Thymus (tissue), 11 donors: ENCODE results near the gene UPF1. TPM values are rescaled to one million over a fixed set of nuclear protein-coding genes. Genes with fewer than 3 reads are reported as not detected.
A peak's percentile ranks its signal among the peaks of the same experiment; 100 is the strongest.

ENCODE experiments used
- DNase-seq, 9 donors: peaks; one replicate each; pipeline ENCODE4 v3.0.0-alpha.2; 2013; ENCODE audit warnings: low spot score in 9 of 9, low read depth in 6 of 9, missing footprints in 1 of 9
- H3K27ac ChIP-seq, 2 donors: one replicate each; pipeline ENCODE4 v1.5.1; 2013; ENCODE audit warnings: control low read depth in 1 of 2, low read depth in 1 of 2, low read length in 1 of 2, mild to moderate bottlenecking in 1 of 2, moderate library complexity in 1 of 2
- H3K27me3 ChIP-seq, 2 donors: one replicate each; pipeline ENCODE4 v1.5.1; 2013; ENCODE audit warnings: low read length in 1 of 2; ENCODE audit not compliant: control insufficient read depth in 2 of 2, insufficient read depth in 1 of 2
- H3K36me3 ChIP-seq, 2 donors: one replicate each; pipeline ENCODE4 v1.5.1; 2013; ENCODE audit warnings: low read length in 1 of 2, mild to moderate bottlenecking in 1 of 2, moderate library complexity in 1 of 2; ENCODE audit not compliant: control insufficient read depth in 2 of 2, insufficient read depth in 2 of 2
- H3K4me1 ChIP-seq, 2 donors: one replicate each; pipeline ENCODE4 v1.5.1; 2013; ENCODE audit warnings: low read length in 2 of 2; ENCODE audit not compliant: control insufficient read depth in 2 of 2, insufficient read depth in 2 of 2
- H3K4me3 ChIP-seq, 2 donors: one replicate each; pipeline ENCODE4 v1.5.1; 2013; ENCODE audit warnings: low read length in 2 of 2, control low read depth in 1 of 2, mild to moderate bottlenecking in 1 of 2
- H3K9me3 ChIP-seq, 2 donors: one replicate each; pipeline ENCODE4 v1.5.1; 2013; ENCODE audit warnings: low read length in 1 of 2, mild to moderate bottlenecking in 1 of 2; ENCODE audit not compliant: control insufficient read depth in 2 of 2, insufficient read depth in 1 of 2
- WGBS: extraction: QIAGEN DNeasy Blood & Tissue Kit; methylation state at CpG from one replicate; pipeline ENCODE4 v1.1.7; 2013; 5-methylcytosine and 5-hydroxymethylcytosine counted together
- polyA plus RNA-seq: library from polyadenylated mRNA; stranded (reverse); fragments of 200-250 nt; gene quantifications from one replicate; pipeline ENCODE4 v1.2.3, GENCODE V29; 2013
- total RNA-seq: library from RNA; stranded (reverse); fragments of 120-200 nt; gene quantifications from one replicate; pipeline ENCODE4 v1.2.4, GENCODE V29; 2013
- donor health status: healthy.

The UPF1 gene
- total and polyA plus RNA-seq, 2 donors = 25.4 to 61.0 TPM

DNA sequence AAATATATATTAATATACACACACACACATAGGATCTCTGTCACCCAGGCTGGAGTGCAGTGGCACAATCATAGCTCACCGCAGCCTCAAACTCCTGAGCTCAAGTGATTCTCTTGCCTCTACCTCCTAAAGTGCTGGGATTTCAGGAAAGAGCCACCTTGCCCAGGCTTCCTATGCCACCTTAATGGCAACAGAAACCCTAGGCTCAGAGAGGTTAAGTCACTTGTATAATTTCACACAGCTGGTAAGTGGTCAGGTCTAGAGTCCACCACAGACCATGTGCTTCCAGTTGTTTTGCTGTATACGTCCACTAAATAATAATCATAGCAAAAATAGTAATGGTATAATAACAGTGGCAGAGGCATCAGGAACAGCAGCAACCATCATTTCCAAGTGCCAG lies 1.3 kb upstream of the UPF1 start:
- H3K9me3 ChIP-seq = peaks cover 1 to 10% of the 10 kb centered on the region in 2 donors
- no peak overlapping the region for H3K27ac ChIP-seq
- H3K4me1 ChIP-seq = peaks cover 11 to 15% of the 10 kb centered on the region in 2 donors
- 98% methylated on average over 2 of the region's 2 CpGs for WGBS
- H3K36me3 ChIP-seq = peaks cover 6 to 20% of the 10 kb centered on the region in 2 donors
- DNase-seq = no peak
- no peak overlapping the region for H3K4me3 ChIP-seq
- peaks cover 0 to 6% of the 10 kb centered on the region in 2 donors for H3K27me3 ChIP-seq

DNA sequence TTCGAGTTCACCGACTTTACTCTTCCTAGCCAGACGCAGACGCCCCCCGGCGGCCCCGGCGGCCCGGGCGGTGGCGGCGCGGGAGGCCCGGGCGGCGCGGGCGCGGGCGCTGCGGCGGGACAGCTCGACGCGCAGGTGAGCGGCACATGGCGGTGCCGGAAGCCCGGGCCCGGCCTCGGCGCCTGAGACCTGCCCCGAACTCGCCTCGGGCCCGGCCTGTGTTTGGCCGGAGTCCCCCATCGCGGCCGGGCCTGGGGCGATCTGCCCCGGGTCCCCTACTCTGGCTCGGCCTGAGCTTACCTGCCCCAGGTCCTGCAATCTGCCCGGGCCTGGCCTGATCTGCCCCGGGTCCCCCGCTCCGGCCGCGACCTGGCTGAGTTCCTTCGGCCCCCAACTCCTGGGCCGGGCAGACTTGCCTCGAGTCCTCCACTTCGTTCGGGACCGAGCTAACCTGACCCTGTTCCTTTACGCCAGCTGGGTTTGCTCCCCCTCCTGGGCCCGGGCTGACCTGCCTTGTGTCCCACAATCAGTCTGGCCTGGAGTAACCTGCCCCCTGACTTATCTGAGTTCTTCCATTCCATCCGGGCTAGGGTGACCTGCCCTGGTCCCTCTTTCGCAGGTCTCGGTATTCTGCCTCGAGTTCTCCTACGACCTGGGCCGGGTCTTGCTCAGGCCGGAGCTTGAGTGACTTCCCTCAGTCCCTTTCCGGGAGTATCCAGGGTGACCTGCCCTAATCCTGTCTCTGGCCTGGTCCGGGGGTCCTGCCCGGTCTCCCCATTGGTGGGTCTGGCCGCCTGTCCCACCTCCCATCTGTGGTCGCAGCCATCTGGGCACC lies 764 bp downstream of the UPF1 start:
- Histone ChIP-seq H3K4me3 (peak overlapping the region; percentile 57 to 91), H3K9me3 (peaks cover 0 to under 1% of the 10 kb centered on the region in 2 donors), H3K36me3 (peaks cover 17 to 30% of the 10 kb centered on the region in 2 donors), H3K27ac (peak overlapping the region; percentile 72 to 90), H3K4me1 (peaks cover 11 to 17% of the 10 kb centered on the region in 2 donors), H3K27me3 (peaks cover 0 to 6% of the 10 kb centered on the region in 2 donors)
- WGBS = under 1% methylated on average over 69 of the region's 69 CpGs
- DNase-seq = peak in 3 of 9 donors; percentile 16 to 31 (median 20)

DNA sequence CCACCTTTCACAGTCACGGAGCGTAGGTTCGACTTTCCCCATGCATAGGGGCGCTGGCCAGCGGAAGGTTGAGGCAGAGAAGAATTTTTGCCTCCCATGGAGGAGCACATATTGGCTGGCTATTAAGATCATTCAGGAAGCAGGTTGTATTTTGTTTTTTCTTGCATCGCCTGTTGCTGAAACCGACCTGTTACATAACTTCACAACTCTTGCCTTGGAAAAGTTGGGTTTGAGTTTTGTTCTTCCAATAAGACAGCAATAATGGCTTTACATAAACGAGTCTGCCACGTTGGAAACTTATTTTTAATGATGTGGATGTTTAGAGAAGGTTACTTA lies 1.4 kb downstream of the UPF1 start:
- peak overlapping the region in 1 of 2 donors; percentile 7 for H3K27ac ChIP-seq
- peaks cover 11 to 17% of the 10 kb centered on the region in 2 donors for H3K4me1 ChIP-seq
- H3K4me3 ChIP-seq = peak overlapping the region; percentile 57 to 91
- DNase-seq = no peak
- no peaks in the 10 kb centered on the region for H3K9me3 ChIP-seq
- WGBS = 2% methylated on average over 9 of the region's 9 CpGs
- peaks cover 22 to 35% of the 10 kb centered on the region in 2 donors for H3K36me3 ChIP-seq
- peaks cover 0 to 3% of the 10 kb centered on the region in 2 donors for H3K27me3 ChIP-seq

DNA sequence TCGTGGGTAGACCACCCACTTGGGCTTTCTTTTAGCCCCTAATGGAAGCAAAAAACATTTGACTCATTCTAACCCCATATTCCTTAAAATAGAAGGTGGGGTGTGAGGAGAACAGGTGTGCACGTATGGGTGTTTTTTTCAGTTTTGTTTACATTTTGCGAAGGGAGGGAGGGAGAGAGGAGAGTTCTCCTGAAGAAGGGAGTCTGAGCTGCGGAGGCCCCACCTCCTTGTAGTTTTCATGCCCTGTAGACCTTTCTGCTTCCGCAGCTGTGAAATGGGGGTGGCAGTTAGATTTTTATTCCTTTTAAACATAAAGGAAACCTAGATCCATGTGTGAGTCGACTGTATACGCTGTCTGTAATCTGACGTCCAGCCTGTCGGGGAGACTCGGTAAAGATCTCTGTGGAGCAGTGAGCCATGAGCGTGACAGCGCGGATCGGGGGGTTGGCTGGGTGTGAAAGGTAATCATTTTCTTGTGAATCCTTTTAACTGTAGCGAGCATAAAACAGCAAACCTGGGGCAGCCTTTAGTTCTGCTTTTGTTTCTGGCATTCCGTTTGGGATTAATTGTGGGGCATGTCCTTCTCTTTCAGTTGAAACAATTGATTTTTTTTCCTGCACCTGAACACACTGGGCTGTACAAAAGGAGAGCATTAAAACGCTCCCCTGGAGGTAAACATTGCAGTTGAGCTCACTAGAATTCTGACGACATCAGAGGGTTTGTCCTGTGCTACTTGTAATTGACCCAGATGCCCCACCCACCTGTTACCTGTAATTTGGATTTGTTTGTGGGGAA lies 2.3 kb downstream of the UPF1 start:
- Histone ChIP-seq H3K27ac (peak overlapping the region in 1 of 2 donors; percentile 49), H3K36me3 (peaks cover 23 to 37% of the 10 kb centered on the region in 2 donors), H3K9me3 (no peaks in the 10 kb centered on the region), H3K27me3 (no peaks in the 10 kb centered on the region), H3K4me3 (peak overlapping the region; percentile 57 to 91), H3K4me1 (peaks cover 11 to 17% of the 10 kb centered on the region in 2 donors)
- WGBS = 60% methylated on average over 18 of the region's 18 CpGs
- no peak for DNase-seq

DNA sequence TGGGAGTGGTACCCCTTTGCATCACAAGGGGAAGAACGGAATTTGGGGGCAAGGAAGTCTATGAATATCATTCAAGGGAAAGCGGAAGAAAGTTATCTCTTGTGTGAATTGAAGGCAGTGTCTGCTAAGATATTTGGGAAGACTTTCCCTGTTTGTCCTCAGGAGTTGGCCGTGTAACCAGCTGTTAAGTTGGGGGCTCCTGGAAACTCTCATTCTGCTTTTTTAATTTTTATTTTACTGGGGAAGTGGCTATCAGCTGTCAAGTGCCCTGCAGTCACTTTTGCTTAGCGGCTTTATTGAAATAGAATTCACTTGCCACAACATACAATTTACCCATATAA lies 2.9 kb downstream of the UPF1 start:
- H3K4me3 ChIP-seq = peak overlapping the region in 1 of 2 donors; percentile 57
- DNase-seq = no peak
- 92% methylated on average over 4 of the region's 4 CpGs for WGBS

DNA sequence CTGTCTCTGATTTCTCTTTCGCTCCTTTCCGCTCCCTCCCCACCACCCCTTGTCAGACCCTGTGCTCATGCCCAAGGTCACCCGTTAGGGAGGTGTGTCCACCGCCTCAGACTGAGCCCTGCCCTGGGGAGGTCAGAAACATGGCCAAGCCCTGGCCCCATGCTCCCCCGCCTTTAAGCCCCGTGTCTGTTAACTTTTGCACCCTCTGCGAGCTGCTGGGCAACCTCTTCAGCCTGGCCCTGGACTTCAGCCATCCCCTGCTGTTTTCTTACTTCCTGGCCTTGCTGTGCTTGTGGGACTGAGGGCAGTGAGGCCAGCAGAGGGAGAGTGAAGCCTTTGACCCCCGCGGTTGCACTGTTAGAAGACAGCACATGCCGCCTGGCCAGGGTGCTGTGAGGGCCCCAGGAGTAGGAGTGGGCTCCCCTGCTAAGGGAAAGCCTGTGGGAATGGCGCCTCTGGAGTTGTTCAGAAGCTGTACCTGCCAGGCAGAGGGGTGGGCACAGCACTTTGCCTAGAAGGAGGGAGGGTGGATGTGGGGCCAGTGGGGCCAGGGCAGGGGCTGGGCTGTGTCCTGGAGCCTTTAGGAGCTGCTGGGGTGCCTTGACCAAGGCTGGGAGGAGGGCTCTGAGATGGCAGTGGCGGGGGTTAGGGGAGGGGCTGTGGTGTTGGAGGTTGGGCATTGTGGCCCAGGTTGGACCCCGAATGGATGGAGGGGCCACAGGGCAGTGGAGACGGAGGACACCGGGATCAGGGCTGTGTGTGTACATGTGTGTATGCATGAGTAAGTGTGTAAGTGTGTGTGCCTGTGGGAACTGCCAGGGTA lies 7.9 kb downstream of the UPF1 start:
- Histone ChIP-seq H3K27ac (no peak overlapping the region), H3K4me3 (no peak overlapping the region), H3K36me3 (peaks cover 37 to 49% of the 10 kb centered on the region in 2 donors), H3K9me3 (no peaks in the 10 kb centered on the region), H3K27me3 (no peaks in the 10 kb centered on the region), H3K4me1 (peaks cover 6 to 20% of the 10 kb centered on the region in 2 donors)
- 93% methylated on average over 15 of the region's 15 CpGs for WGBS
- DNase-seq = no peak

More for the DNA sequence above, 2.9 kb downstream of the UPF1 start:
- Histone ChIP-seq H3K36me3 (peaks cover 28 to 39% of the 10 kb centered on the region in 2 donors), H3K27me3 (no peaks in the 10 kb centered on the region), H3K9me3 (no peaks in the 10 kb centered on the region), H3K27ac (no peak overlapping the region), H3K4me1 (peaks cover 12 to 17% of the 10 kb centered on the region in 2 donors)

DNA sequence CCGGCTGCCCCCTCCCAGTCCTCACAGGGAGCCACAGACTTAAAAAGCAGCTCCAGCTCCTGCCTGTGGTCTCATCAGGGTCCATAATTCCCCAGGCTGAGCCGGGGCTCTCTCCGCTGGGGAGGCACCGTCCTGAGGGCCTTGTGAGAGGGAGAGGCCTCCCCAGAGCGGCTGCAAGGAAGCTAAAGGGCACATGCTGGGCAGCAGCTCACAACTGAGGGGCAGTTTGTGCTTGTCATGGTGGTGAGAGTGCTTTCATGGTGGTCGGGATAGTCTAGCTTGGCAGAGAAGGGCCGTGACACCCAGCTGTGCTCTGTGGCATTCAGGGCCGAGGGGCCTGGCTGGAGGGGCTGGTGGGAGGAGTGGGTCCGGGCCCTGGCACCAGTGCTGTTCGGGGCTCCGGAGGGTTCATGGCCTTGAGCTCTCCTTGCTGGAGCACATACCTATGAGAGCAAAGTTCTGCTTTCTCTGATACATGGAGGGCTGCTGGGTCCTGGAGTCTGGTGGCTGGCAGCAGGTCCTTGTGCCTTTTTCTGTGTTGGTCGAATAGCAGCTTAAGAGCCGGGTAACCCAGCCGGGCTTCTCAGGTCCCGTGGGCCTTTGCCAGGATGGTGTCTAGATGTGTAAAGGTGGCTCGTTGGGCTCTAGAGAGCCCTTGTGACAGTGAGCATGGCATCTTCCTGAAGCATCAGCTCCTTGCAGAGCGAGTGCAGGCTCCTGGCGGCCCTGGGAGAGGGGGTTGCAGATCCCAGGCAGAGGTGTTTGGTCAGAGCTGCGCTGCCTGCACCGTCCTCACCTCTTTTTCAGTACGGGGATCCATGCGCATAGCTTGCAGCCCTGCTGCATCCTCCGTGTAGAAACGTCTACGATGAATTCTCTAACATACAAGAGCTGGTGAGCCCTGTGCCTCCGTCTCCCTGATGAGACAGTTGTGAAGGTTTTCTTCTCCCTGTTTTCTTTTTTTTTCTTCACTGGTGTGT lies 8.8 kb downstream of the UPF1 start:
- H3K27me3 ChIP-seq = no peaks in the 10 kb centered on the region
- peaks cover 6 to 20% of the 10 kb centered on the region in 2 donors for H3K4me1 ChIP-seq
- H3K4me3 ChIP-seq = no peak overlapping the region
- H3K27ac ChIP-seq = no peak overlapping the region
- H3K36me3 ChIP-seq = peaks cover 35 to 42% of the 10 kb centered on the region in 2 donors
- peaks cover 0 to 3% of the 10 kb centered on the region in 2 donors for H3K9me3 ChIP-seq
- DNase-seq = no peak
- WGBS = 95% methylated on average over 26 of the region's 26 CpGs

DNA sequence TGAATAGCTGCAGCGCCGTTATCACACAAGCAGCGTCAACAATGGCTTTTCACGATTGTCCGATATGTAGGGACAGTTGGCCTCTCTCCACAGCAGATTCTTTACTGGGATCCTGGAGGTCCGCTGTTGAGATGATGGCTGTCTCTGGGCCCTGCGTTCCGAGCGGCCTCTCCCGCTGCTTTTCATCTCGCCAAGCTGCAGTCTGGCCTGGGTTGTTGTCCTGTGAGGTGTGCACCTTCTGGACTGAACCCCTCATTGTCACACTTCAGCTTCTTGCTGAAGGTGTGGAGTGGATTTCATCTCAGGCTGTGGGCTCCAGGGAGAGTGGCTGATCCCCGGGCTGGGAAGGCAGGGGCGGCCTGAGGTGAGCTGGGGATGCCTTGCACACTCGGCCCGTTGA lies 9.6 kb downstream of the UPF1 start:
- Histone ChIP-seq H3K9me3 (peaks cover 0 to 3% of the 10 kb centered on the region in 2 donors), H3K27ac (no peak overlapping the region), H3K4me1 (peaks cover 6 to 18% of the 10 kb centered on the region in 2 donors), H3K27me3 (no peaks in the 10 kb centered on the region), H3K36me3 (peaks cover 32 to 44% of the 10 kb centered on the region in 2 donors), H3K4me3 (no peak overlapping the region)
- no peak for DNase-seq
- 96% methylated on average over 15 of the region's 15 CpGs for WGBS
